Activated CD4-positive, alpha-beta memory T cell treated with anti-CD3 and anti-CD28 coated beads for 36 hours (primary cell): Measurements from ENCODE around the gene PSENEN. TPM values are rescaled to one million over a fixed set of nuclear protein-coding genes. Genes with fewer than 3 reads are reported as not detected.

Experiments used
- CTCF ChIA-PET: fragments of 350-600 bp; sonication (Branson Sonifier 250); formaldehyde crosslinking; loops from one replicate; lab custom pipeline; 2021; ENCODE audit warnings: antibody characterized with exemption, inconsistent platforms; lab: Charles Lee
- POLR2A ChIA-PET: fragments of 350-600 bp; sonication (Branson Sonifier 250); formaldehyde crosslinking; loops from one replicate; lab custom pipeline; 2021; ENCODE audit warnings: antibody characterized with exemption; lab: Charles Lee
- DNase-seq: peaks from one replicate; pipeline ENCODE4 v3.0.0-alpha.2; 2020
- H3K27ac Mint-ChIP-seq: one replicate; pipeline ENCODE4 v1.8.0; 2021; ENCODE audit warnings: mixed read lengths
- H3K27me3 Mint-ChIP-seq: one replicate; pipeline ENCODE4 v1.8.0; 2021; ENCODE audit warnings: mixed read lengths
- H3K36me3 Mint-ChIP-seq: one replicate; pipeline ENCODE4 v1.8.0; 2021; ENCODE audit warnings: mixed read lengths
- H3K4me1 Mint-ChIP-seq: one replicate; pipeline ENCODE4 v1.8.0; 2021; ENCODE audit warnings: low read depth, mixed read lengths
- H3K4me3 Mint-ChIP-seq: one replicate; pipeline ENCODE4 v1.8.0; 2021; ENCODE audit warnings: mild to moderate bottlenecking, mixed read lengths
- H3K9me3 Mint-ChIP-seq: one replicate; pipeline ENCODE4 v1.8.0; 2021; ENCODE audit warnings: mixed read lengths
- intact Hi-C: fragments of 100-400 bp; cut with micrococcal nuclease; formaldehyde crosslinking; loops from one replicate; pipeline ENCODE4 v1.15.1; 2023
- total RNA-seq, 2 experiments: library from RNA; stranded (reverse); gene quantifications; one replicate each; pipeline ENCODE4 v1.2.3, GENCODE V29; 2021

Gene PSENEN
- 10 to 100 TPM; 46.7 to 47.9 TPM for total RNA-seq

- Mint-ChIP-seq H3K4me1 (peaks cover 51% of the 10 kb centered on the region), H3K27ac (peak within 1 kb of the TSS; percentile 98), H3K4me3 (peak within 1 kb of the TSS; percentile 93), H3K27me3 (no peaks in the 10 kb centered on the region), H3K9me3 (no peaks in the 10 kb centered on the region), H3K36me3 (peaks cover 21% of the 10 kb centered on the region)
- CTCF ChIA-PET, result interaction anchor here (0.9 to 1.5 kb wide), 3 partner anchors 51 to 187 kb away, joined by 3 to 10 read pairs (median 7); no protein-coding TSS in a partner anchor
- intact Hi-C loops, result loop anchor here (1.0 to 10.0 kb wide), 8 partner anchors 29 to 469 kb away; partner anchors contain the start of genes ARHGAP33, COX6B1, ETV2 and NFKBID
- DNase-seq, result peak; percentile 98
- POLR2A ChIA-PET, result interaction anchor here (3.5 to 4.3 kb wide), 2 partner anchors 27 to 33 kb away, joined by 13 to 45 read pairs; partner anchors contain the start of gene KMT2B
Measured at GRCh38 chr19:35745328-35746086, at the start of gene PSENEN, which contains the start of gene U2AF1L4. Gene PSENEN, plus strand, starts transcription at chr19:35745651. Its CDS starts 280 bp downstream, at chr19:35745931. Gene U2AF1L4, minus strand, starts transcription at chr19:35745418. Its CDS starts 27 bp downstream, at chr19:35745391.

- DNase-seq, result no peak
- Mint-ChIP-seq H3K27me3 (no peaks in the 10 kb centered on the region), H3K36me3 (no peaks in the 10 kb centered on the region), H3K27ac (no peak overlapping the region), H3K9me3 (no peaks in the 10 kb centered on the region), H3K4me1 (peaks cover 14% of the 10 kb centered on the region), H3K4me3 (no peak overlapping the region)
- intact Hi-C loops, result loop anchor here (2.0 kb wide), 1 partner anchor 45 kb away; no protein-coding TSS in a partner anchor
- CTCF ChIA-PET, result interaction anchor here (1.1 to 16.2 kb wide), 5 partner anchors 17 to 187 kb away, joined by 4 to 197 read pairs (median 10); partner anchors contain the start of genes IGFLR1 and LIN37
- POLR2A ChIA-PET, result interaction anchor here (1.0 to 6.9 kb wide), 3 partner anchors 17 to 81 kb away, joined by 4 to 64 read pairs (median 7); no protein-coding TSS in a partner anchor
Measured at GRCh38 chr19:35695895-35696422, 49.5 kb upstream of the PSENEN start.

- Mint-ChIP-seq H3K4me3 (no peak overlapping the region), H3K4me1 (peaks cover 14% of the 10 kb centered on the region), H3K27me3 (no peaks in the 10 kb centered on the region), H3K9me3 (no peaks in the 10 kb centered on the region), H3K36me3 (no peaks in the 10 kb centered on the region), H3K27ac (peak overlapping the region; percentile 23)
- ChIA-PET CTCF (interaction anchor here (1.1 to 16.2 kb wide), 5 partner anchors 10 to 186 kb away, joined by 3 to 197 read pairs (median 5); partner anchors contain the start of gene LIN37), POLR2A (interaction anchor here (1.0 to 6.9 kb wide), 2 partner anchors 16 to 22 kb away, joined by 7 to 64 read pairs; no protein-coding TSS in a partner anchor)
- intact Hi-C loops, result loop anchor here (2.0 kb wide), 1 partner anchor 44 kb away; no protein-coding TSS in a partner anchor
- peak; percentile 61 for DNase-seq
Measured at GRCh38 chr19:35696835-35697234, 48.6 kb upstream of the PSENEN start.

- Mint-ChIP-seq H3K27me3 (no peaks in the 10 kb centered on the region), H3K36me3 (peaks cover 2% of the 10 kb centered on the region), H3K4me1 (peaks cover 3% of the 10 kb centered on the region), H3K4me3 (peak overlapping the region; percentile 93), H3K9me3 (no peaks in the 10 kb centered on the region), H3K27ac (peak overlapping the region; percentile 94)
- peak; percentile 97 for DNase-seq
- intact Hi-C loops, result loop anchor here (1.0 kb wide), 1 partner anchor 9 kb away; no protein-coding TSS in a partner anchor
- POLR2A ChIA-PET, result interaction anchor here (0.6 to 3.4 kb wide), 11 partner anchors 11 to 228 kb away, joined by 3 to 96 read pairs (median 3); partner anchors contain the start of genes COX6B1, IGFLR1, KMT2B and LIN37
- CTCF ChIA-PET, result interaction anchor here (0.9 to 16.2 kb wide), 9 partner anchors 8 to 229 kb away, joined by 3 to 197 read pairs (median 5); partner anchors contain the start of gene LIN37
Measured at GRCh38 chr19:35702223-35703012, 43.0 kb upstream of the PSENEN start.

GRCh38 chr19:35703343-35703742, 42.1 kb upstream of the PSENEN start:
- peaks cover 2% of the 10 kb centered on the region for H3K36me3 Mint-ChIP-seq
- intact Hi-C loops, result no loop called here
- H3K4me3 Mint-ChIP-seq, result no peak overlapping the region
- POLR2A ChIA-PET, result interaction anchor here (3.4 kb wide), 1 partner anchor 10 kb away, joined by 96 read pairs; no protein-coding TSS in a partner anchor
- no peaks in the 10 kb centered on the region for H3K9me3 Mint-ChIP-seq
- CTCF ChIA-PET, result interaction anchor here (1.1 to 16.2 kb wide), 5 partner anchors 9 to 45 kb away, joined by 3 to 197 read pairs (median 6); partner anchors contain the start of gene LIN37
- no peak overlapping the region for H3K27ac Mint-ChIP-seq
- H3K4me1 Mint-ChIP-seq, result peaks cover 3% of the 10 kb centered on the region
- no peak for DNase-seq
- no peaks in the 10 kb centered on the region for H3K27me3 Mint-ChIP-seq

GRCh38 chr19:35704218-35704617, 41.2 kb upstream of the PSENEN start, which contains the start of gene ZBTB32:
Gene ZBTB32, plus strand, starts transcription at chr19:35704558. Its CDS starts 10,069 bp downstream, at chr19:35714627.
- Mint-ChIP-seq H3K27me3 (no peaks in the 10 kb centered on the region), H3K9me3 (no peaks in the 10 kb centered on the region), H3K27ac (no peak within 1 kb of the TSS), H3K36me3 (peaks cover 2% of the 10 kb centered on the region), H3K4me1 (peaks cover 10% of the 10 kb centered on the region), H3K4me3 (no peak within 1 kb of the TSS)
- CTCF ChIA-PET, result interaction anchor here (1.2 to 16.2 kb wide), 3 partner anchors 9 to 36 kb away, joined by 3 to 197 read pairs (median 3); no protein-coding TSS in a partner anchor
- POLR2A ChIA-PET, result interaction anchor here (3.4 kb wide), 1 partner anchor 9 kb away, joined by 96 read pairs; no protein-coding TSS in a partner anchor
- DNase-seq, result peak; percentile 40
- intact Hi-C loops, result no loop called here

GRCh38 chr19:35708391-35708790, 37.1 kb upstream of the PSENEN start:
- H3K27ac Mint-ChIP-seq, result peak overlapping the region; percentile 28
- H3K9me3 Mint-ChIP-seq, result no peaks in the 10 kb centered on the region
- peaks cover 6% of the 10 kb centered on the region for H3K36me3 Mint-ChIP-seq
- CTCF ChIA-PET, result interaction anchor here (3.5 kb wide), 1 partner anchor 14 kb away, joined by 16 read pairs; no protein-coding TSS in a partner anchor
- POLR2A ChIA-PET, result no interaction called here
- DNase-seq, result no peak
- H3K4me1 Mint-ChIP-seq, result peaks cover 42% of the 10 kb centered on the region
- intact Hi-C loops, result no loop called here
- no peak overlapping the region for H3K4me3 Mint-ChIP-seq
- no peaks in the 10 kb centered on the region for H3K27me3 Mint-ChIP-seq

- DNase-seq, result peak; percentile 87
- CTCF ChIA-PET, result interaction anchor here (1.1 to 7.0 kb wide), 4 partner anchors 13 to 32 kb away, joined by 3 to 197 read pairs (median 10); partner anchors contain the start of genes IGFLR1 and ZBTB32
- POLR2A ChIA-PET, result interaction anchor here (0.6 to 7.3 kb wide), 9 partner anchors 9 to 190 kb away, joined by 3 to 96 read pairs (median 9); partner anchors contain the start of genes IGFLR1, LIN37, NFKBID and PSENEN
- Mint-ChIP-seq H3K27ac (peak overlapping the region; percentile 99), H3K27me3 (no peaks in the 10 kb centered on the region), H3K4me3 (peak overlapping the region; percentile 54), H3K36me3 (peaks cover 32% of the 10 kb centered on the region), H3K4me1 (peaks cover 49% of the 10 kb centered on the region), H3K9me3 (no peaks in the 10 kb centered on the region)
- intact Hi-C loops, result loop anchor here (1.0 to 10.0 kb wide), 5 partner anchors 9 to 504 kb away; partner anchors contain the start of genes OVOL3, POLR2I, TBCB and ZNF146
Measured at GRCh38 chr19:35710784-35711723, 34.4 kb upstream of the PSENEN start.

- peak; percentile 90 for DNase-seq
- Mint-ChIP-seq H3K27ac (peak overlapping the region; percentile 99), H3K27me3 (no peaks in the 10 kb centered on the region), H3K36me3 (peaks cover 42% of the 10 kb centered on the region), H3K4me3 (peak overlapping the region; percentile 91), H3K4me1 (peaks cover 49% of the 10 kb centered on the region), H3K9me3 (no peaks in the 10 kb centered on the region)
- intact Hi-C loops, result loop anchor here (1.0 to 10.0 kb wide), 7 partner anchors 44 to 502 kb away; partner anchors contain the start of genes ARHGAP33, HSPB6, NFKBID and OVOL3
- ChIA-PET CTCF (interaction anchor here (1.8 to 7.0 kb wide), 5 partner anchors 15 to 219 kb away, joined by 5 to 197 read pairs (median 7); partner anchors contain the start of genes COX6B1, IGFLR1 and ZBTB32), POLR2A (interaction anchor here (0.6 to 7.3 kb wide), 11 partner anchors 10 to 188 kb away, joined by 3 to 96 read pairs (median 5); partner anchors contain the start of genes COX6B1, HAUS5, IGFLR1 and LIN37)
Measured at GRCh38 chr19:35712567-35713505, 32.6 kb upstream of the PSENEN start.
